NCI-H226 (cell line): Measurements from ENCODE around the gene TMCC1.
"Not testable (repeated sequence)": the region's sequence is repeated elsewhere in the genome, so short reads cannot be mapped to it uniquely, and the experiment has no call there.

ENCODE experiments used
- DNase-seq: peaks from one replicate; pipeline ENCODE4 v3.0.0-alpha.2; 2015

The TMCC1 gene

DNA sequence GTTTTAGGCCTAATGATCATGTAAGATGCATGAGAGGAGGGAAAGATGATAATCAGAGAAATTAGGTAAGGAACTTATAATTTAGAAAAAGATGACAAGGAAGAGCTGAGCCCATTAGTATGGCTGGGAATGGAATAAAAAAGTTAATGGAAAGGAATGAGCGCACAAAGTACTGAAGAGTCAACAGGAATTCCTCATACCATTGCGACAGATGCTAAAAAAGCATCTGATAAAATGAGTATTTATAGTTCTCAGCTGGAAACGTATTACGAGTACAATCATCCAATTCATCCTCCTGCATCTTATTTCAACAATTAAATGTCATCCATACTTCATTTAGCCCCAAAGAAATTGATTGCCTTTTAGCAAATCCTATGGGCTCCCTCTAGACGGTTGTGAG is 58.9 kb downstream of the TMCC1 start:
- DNase-seq: no peak

DNA sequence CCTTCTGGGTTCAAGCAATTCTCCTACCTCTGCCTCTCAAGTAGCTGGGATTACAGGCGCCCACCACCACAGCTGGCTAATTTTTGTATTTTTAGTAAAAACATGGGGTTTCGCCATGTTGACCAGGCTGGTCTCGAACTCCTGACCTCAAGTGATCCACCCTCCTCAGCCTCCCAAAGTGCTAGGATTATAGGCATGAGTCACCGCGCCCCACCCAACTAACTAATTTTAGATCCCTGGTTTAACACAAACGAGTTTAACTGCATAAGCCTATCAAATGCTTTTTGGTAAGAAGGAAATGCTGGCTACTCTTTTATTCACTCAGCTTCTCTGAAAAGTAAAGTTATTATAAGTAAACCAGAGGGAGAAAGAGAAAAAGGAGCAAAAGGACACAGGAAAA is 61.6 kb downstream of the TMCC1 start:
- DNase-seq: not testable (repeated sequence)

DNA sequence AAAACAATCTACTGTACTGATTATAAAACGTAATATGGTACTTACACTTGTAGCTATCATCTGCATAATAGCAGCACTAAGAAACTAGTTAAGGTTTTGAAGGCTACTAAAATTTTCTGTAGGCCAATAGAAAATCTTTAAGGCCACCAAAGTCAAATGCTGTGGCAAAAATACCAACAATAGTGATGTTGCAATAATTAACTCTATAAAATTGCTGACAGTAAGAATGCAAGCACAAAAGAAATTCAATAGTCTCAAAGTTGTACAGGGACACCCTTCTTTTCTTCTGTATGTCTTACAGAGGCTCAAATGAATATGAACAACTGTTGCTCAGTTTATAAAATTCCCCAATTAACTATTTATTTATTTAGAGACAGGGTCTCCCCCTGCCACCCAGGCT is 62.0 kb downstream of the TMCC1 start:
- DNase-seq: no peak

DNA sequence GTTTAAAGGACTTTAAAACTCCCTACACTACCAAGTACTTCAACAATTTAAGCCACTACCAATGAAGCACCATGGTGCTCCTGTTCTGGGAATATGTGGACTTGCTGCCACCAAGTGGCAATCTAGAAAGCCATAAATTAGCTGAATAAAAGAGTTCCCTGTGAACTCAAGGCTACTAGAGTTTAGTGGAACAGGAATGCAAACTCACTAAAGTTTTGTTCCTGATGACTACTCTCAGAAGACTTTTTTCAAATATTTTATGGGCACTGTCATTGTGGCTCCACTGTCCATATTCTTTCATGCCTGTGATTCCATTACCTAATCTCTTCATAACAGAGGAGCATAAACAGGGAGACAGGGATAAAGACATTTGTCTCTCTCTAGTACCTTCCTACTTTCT is 63.9 kb downstream of the TMCC1 start:
- DNase-seq: peak; percentile 76

DNA sequence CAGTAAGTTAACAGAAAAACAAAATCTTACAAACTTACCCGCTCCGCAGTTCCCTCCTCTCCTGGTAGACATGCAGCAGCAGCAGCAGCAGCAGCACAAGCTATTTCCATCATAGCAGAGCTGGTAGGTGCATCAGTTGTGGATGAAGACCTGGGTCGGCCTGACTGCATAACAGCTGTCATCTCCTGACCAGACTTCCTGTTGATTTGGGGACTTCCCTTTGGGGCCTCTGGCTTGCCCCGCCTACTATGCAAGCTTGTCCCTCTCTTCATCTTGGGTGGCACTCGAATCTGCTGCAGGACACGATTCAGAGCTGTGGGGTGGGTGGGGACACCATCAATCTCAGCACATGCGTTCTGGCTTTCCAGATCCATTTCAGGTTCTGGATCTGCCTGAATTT is 65.7 kb downstream of the TMCC1 start:
- DNase-seq: no peak

DNA sequence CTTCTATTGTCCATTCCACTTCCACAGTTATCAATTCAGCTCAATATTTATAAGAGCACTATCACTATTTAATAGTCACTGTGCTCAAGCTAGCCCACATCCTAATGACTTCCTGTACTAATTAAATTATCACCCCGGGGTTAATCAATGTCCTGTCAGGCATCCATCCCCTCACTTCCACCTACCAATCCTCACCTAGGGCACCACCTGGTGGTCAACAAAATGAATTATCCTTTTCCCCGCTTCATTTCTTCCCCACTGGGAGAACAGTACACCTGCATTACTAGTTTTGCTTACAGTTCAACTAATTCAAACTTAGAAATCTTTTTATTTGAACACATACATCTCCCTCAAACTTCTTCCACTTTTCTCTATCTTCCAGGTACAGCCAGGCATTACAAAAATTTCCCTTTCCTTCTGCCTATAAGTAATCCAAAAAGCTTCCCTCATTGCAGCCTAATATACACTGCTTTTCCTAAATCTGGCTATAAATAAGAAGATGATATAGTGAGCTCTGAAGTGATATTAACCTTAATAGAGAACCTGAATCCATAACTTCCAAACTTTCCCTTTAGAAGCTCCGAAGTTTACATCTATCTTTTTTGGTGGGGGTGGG is 68.5 kb downstream of the TMCC1 start:
- peak; percentile 22 for DNase-seq

DNA sequence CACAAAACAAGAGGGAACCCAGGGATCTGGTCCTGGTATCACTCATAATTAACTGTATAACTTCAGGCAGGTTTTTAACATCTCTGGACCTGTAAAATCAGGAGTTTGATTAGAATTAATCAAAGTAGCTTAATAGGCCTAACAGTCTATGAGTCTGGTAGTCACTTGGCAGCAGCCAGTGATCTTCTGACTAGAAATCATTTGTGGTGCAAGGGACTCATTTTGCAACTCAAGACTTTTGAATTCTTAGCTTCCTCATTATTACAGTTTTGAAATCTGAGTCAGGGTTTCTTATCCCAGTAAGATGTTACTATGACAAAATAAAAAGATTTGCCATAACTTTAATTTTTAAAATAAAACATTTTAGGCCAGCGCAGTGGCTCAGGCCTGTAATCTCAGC is 70.8 kb downstream of the TMCC1 start:
- DNase-seq: no peak

DNA sequence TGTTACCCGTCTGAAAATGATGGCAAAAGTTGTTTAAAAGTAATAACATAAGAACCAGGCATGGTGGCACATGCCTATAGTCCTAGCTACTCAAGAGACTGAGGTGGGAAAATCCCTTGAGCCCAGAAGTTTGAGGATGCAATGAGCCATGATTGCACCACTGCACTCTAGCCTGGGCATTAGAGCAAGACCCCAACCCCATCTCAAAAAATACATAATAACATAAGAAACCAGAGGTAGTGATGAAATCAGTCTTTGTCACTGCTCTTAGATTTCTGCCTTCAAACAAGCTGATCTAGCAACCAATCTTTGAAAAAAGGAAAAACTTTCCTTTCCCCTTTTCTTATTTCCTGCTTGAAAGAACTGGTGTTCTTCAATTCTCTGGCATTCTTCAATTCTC is 71.3 kb downstream of the TMCC1 start:
- DNase-seq: no peak

DNA sequence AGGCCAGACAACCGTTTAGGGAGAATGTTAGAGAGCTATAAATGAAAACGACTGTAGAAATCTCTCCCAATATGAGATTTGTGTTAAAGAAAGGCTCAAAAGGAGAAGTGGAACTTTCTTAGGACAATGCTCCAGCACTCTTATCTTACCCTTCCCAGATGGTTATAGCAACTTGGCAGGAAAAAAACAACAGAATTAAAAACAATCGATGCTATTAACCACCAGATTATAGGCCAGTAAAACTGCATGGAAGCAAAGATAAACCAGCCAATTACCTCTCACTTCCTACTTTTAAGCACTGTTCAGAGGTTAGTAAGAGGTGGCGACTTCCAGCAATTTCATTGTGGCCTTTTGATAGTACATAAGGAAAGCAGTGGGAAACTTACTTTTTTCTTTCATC is 72.9 kb downstream of the TMCC1 start:
- DNase-seq: no peak

DNA sequence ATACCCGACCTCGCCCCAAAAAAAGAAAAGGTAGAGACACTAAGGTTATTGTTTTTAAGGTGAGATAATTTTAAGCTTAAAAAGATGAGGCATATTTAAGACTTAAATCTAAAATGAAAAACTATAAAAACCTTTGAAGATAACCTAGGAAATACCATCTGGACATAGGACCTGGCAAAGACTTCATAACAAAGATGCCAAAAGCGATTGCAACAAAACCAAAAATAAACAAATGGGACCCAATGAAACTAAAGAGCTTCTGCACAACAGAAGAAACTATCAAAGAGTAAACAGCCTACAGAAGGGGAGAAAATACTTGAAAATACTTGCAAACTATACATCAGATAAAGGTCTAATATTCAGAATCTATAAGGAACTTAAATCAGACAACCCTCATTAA is 80.9 kb downstream of the TMCC1 start:
- no peak for DNase-seq

DNA sequence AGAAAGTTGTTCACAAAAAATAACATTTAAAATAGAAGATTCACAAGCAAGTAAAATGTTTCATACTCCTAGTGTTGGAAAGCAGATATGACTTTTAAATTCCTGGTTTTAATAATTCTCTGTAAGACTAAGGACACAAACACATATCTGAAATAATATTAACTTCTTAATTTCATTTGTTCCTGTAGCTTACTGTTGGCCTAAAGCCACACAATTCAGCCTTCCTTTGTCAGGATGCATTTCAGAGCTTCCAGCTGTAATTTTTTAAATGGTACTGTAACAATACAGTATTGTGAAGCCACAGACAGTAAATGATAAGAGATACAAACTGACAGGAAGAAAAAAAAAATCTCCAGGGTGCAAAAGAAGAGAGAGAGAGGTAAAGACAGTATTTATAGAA is 84.2 kb downstream of the TMCC1 start:
- no peak for DNase-seq

DNA sequence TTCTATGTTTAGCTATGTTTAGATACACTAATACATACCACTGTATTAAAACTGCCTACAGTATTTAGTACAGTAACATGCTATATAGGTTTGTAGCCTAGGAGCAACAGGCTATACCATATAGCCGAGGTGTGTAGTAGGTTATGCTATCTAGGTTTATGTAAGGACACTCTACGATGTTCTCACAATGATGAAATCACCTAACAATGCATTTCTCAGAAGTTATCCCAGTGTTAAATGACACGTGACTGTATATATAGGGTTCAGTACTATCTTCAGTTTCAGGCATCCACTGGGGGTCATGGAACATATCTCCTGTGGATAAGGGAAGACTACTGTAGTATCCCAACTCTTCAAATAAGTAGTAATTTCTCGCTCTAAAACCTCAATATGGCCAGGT is 97.4 kb downstream of the TMCC1 start:
- DNase-seq: no peak

DNA sequence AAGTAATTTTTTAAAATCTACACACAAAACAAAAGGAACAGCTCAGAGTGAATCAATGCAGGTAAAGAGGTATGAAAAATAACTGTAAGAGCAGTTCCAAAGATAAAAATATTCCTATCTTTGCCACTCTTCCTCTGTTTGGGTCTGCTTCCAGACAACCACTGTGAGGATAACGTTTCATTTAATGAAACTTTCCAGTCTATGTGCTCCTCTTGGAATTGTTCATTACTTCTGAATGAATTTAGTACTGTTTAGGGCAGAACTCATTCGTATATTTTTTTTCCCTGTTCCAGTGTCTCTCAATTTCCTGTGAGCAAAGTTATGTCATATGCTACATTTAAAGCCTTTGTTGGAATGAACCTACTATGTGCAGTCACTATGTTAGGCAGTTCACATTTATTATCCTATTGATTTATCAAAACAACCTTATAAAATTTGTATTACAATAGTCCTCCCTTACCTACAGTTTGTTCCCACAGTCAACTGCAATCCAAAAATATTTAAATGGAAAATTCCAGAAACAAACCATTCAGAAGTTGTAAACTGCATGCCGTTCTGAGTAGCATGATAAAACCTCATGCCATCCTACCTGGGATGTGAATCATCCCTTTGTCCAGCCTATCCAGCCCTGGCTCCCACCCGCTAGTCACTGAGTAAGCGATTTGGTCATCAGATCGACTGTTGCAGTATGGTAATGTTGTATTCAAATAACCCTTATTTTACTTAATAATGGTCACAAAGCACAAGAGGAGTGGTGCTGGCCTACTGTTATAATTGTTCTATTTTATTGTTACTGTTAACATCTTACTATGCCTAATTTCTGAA is 98.1 kb downstream of the TMCC1 start:
- peak; percentile 82 for DNase-seq

DNA sequence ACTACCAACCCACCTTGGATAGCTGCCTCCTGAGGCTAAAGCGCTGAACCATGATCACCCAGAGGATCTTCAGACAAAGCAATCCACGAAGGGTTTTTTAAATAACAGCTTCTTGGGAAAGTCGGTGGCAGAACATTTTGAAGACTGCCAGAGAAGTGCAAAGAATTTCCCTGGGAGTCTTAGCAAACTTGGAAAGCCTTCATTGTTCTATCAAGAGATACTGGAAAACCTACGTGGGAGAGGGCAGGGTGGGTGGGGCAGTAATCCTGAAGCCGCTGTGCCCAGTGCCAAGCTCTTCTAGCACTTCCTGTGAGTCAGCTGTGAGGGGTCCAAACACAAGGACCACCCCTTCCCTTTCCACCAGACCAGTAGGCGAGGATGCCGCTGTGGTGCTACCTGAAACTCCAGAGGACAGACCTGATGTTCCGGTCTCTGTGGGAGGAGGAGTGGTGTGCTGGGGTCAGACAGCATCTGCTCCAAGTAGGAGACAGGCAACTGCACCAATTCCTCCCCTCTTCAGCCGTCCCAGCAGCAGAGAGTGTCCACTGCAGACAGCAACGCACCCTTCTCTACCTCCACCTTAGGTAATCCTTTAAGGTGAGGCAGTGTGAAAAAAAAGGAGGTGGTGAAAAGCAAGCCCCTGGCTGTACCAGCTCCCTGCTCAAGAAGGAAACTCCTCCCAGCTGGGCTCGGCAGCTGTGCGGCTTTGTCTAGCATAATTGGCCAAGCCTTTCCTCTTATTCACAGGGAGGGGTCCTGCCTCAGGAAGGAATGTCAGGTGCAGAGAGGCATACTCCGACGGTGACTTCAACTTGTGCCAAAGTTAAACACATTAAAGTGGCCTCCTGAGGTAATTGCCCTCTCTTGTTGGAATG is 99.0 kb downstream of the TMCC1 start:
- DNase-seq: peak; percentile 93

DNA sequence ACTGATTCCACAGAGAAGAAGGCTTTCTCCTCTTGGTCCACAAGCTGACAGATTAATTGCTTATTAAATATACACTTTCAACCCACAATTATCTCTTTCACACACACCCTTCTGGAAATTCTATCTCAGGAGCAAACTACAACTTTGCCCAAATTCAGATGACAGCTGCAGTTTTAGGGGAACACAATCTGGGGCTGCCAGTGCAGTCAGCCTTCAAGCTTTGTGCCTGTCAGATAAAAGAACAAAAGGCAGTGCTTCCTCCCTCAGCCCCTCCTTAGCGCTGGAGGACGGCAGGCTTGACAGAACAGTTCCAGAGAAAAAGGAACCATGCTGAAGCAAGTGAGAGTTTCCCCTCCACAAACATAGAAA is 99.6 kb downstream of the TMCC1 start:
- no peak for DNase-seq

DNA sequence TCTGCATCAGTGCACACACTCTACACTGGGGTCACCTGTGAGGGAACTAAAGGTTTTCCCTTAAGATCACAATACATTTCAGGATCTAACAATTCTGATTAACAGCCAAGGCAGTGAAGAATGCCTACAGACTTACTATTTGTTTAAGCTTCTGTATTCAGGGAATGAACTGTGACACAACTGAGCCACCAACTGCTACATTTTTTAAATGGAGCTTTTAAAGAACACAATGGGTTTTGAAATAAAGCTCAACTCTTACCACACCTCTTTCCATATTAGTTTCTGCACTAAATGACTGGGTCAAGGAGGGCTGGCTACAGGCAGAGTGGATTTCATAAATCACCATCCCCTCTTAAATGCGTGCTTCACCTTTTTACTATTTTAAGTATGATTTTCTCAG is 100.2 kb downstream of the TMCC1 start:
- DNase-seq: no peak

DNA sequence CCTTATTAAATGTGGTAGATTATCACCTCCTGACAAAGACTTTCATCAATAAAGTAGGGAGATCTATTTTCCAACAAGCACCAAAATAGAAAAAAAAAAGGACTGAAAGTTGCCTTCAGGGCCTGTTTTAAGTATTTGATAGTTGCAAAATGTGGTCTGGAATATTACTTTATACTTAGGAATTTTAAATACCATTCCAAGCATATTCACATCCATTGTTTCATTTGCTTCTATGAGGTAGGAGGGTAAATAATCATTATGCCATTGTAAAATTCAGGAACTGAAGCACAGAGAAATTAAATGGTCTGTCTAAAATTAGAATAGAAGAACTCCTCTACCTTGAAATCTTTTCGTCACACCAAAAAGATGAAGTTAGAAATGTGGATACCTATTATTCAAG is 110.0 kb downstream of the TMCC1 start:
- DNase-seq: no peak

DNA sequence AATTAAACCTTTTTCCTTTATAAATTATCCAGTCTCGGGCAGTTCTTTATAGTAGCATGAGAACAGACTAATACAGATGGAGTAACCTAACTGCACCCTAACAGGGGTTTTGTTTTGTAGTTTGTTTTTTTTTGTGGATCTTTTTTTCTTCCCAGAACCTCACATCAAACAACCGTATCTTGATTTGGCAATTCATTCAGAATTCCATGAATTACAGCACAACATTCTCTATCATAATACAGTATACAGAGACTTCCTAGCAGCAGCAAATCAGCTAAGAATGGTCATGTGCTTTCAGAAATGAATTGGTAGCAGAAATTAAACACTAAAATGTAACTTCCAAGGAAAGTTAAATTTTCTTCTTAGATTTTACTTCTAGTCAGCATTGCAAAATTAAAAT is 114.6 kb downstream of the TMCC1 start:
- no peak for DNase-seq

DNA sequence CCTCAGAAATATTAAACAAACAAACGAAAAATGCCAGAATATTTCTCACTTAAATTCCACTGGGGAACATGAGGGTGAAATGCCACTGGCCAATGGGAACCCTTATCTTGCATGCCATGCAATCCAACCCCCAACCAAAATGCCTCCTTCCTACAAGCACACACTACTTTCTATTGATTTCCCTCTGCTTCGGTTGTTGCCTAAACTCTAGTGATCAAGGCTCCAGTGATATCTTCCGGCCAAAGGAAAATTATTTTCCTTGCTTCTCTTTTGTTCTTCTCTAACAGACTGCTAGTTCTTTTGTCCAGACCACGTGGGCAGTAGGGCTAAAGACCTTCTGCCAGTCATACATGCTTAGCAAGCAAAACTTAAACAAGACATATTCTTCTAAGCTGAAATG is 115.7 kb downstream of the TMCC1 start:
- DNase-seq: no peak

DNA sequence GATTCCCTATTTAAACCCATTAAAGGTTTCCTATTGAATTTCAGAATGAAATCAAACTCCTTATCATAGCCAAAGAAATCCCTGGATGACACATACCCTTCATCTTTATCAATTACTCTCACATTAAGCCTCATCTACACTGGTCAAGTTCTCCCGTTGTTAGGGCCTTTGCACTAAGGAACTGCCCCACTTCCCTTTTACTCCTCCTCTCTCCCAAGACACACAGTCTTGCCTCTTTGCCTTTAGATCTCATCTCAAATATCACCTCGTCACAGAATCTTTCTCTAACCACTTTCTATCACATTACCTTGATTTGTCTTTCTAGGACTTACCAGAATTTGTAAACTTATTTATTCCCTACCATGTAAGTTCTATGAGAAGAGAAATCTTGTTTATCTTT is 117.6 kb downstream of the TMCC1 start:
- no peak for DNase-seq

DNA sequence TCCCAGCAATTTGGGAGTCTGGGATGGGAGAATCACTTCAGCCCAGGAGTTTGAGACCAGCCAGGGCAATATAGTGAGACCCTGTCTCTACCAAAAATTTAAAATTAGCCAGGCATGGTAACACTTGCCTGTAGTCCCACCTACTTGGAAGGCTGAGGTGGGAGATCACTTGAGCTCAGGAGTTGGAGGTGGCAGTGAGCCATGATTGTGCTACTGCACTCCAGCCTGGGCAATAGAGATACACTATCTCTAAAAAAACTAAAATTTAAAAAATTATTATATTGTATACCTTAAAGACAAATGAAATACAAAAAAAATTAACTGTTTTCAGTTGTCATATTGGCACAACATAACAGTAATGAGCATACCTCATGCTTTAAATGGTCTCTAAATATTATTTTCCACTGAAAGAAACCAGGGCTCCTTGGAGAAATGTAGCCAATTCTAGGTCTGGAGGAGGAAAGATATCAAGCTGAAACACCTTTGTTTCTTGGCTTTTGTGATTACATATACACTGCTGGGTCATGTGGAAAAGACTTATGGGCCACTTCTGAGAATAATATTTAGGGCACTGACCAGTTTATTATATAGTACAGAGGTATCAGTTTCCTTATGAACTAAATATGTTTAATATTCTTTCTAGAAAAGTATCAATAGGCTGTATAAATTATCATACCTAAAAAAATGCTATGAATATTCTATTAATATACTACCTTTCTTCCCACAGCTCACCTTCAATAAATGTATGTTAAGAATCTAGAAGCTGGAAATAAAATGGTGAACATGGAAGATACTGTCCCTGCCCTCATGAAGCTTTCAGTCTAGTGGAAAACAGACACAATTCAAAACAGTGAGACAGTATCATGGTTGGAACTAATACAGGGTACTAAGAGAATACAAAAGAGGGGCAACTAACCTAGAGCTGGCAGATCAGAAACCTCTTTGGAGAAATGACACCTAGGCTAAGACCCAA is 119.5 kb downstream of the TMCC1 start:
- DNase-seq: no peak

DNA sequence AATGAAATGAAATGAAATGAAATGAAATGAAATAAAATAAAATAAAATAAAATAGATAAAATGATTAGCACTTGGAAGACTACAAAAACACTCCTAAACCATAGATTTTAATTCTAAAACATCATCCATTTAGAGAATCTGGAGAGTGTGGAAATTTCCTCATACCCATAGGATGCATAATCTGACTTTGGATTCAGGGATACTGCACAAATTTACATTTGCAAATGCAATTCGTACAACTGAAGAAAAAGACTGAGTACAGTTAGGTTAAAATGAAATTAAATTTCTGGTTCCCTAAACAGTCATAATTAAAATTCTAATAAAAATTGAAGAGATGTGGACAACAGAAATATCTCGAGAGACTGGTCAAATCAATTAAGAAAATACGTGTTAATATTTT is 122.9 kb downstream of the TMCC1 start:
- DNase-seq: no peak

DNA sequence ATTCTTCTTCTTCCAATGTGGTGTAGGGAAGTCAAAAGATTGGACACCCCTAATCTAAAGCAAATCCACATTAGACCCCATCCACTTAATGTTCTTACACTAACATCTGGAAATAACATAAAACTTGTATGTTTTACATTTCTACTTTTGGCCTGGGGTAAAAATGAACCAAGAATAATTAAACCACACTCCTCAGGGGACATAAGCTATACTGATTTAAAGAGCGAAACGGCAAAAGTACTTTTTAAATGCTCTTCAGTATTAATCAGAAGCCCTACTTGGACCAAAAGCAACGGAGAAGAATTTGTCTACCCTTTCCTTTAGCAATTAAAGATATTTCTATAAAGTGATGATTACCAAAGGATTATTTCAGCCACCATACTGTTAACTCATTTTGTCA is 123.9 kb downstream of the TMCC1 start:
- DNase-seq: no peak
